Medulla oblongata (tissue), 1 donor: ENCODE results near the gene FCRL4.

Experiments used
- DNase-seq: peaks from one replicate; pipeline ENCODE4 v3.0.0-alpha.2; 2015; ENCODE audit errors: extremely low spot score

Gene FCRL4

GRCh38 chr1:157597959-157598667 is at the start of gene FCRL4:
Gene FCRL4 (minus strand): TSS chr1:157598085. CDS start chr1:157597944, 141 bp downstream.
- DNase-seq: no peak

GRCh38 chr1:157646144-157646543 is 48.3 kb upstream of the FCRL4 start:
- DNase-seq: no peak

- DNase-seq: no peak
These were observed 43.3 kb upstream of the FCRL4 start for GRCh38 chr1:157641177-157641576.

GRCh38 chr1:157639800-157640199 is 41.9 kb upstream of the FCRL4 start:
- DNase-seq: no peak

GRCh38 chr1:157628773-157629172 is 30.9 kb upstream of the FCRL4 start:
- DNase-seq: no peak

- no peak for DNase-seq
These were observed 28.2 kb upstream of the FCRL4 start for GRCh38 chr1:157626099-157626498.

- DNase-seq: no peak
These were observed 26.6 kb upstream of the FCRL4 start for GRCh38 chr1:157624471-157624870.

GRCh38 chr1:157622471-157622870 is 24.6 kb upstream of the FCRL4 start:
- no peak for DNase-seq

- no peak for DNase-seq
These were observed 20.3 kb upstream of the FCRL4 start for GRCh38 chr1:157618190-157618589.

- DNase-seq: no peak
These were observed 2.4 kb upstream of the FCRL4 start for GRCh38 chr1:157600236-157600635.

GRCh38 chr1:157596384-157596783 is 1.5 kb downstream of the FCRL4 start:
- no peak for DNase-seq

GRCh38 chr1:157595356-157595755 is 2.5 kb downstream of the FCRL4 start:
- DNase-seq: peak; percentile 2

- DNase-seq: no peak
These were observed 11.9 kb downstream of the FCRL4 start for GRCh38 chr1:157585984-157586383.

- no peak for DNase-seq
These were observed 13.4 kb downstream of the FCRL4 start for GRCh38 chr1:157584503-157584902.

GRCh38 chr1:157580828-157581210 is 17.1 kb downstream of the FCRL4 start:
- DNase-seq: no peak

GRCh38 chr1:157580179-157580827 is 17.6 kb downstream of the FCRL4 start:
- peak; percentile 72 for DNase-seq

- DNase-seq: no peak
These were observed 20.5 kb downstream of the FCRL4 start for GRCh38 chr1:157577420-157577819.

- DNase-seq: no peak
These were observed 22.1 kb downstream of the FCRL4 start for GRCh38 chr1:157575744-157576143.

- no peak for DNase-seq
These were observed 23.0 kb downstream of the FCRL4 start for GRCh38 chr1:157574836-157575235.

GRCh38 chr1:157566484-157567300 is 31.2 kb downstream of the FCRL4 start:
- no peak for DNase-seq

GRCh38 chr1:157562515-157562914 is 35.4 kb downstream of the FCRL4 start:
- DNase-seq: no peak

- no peak for DNase-seq
These were observed 39.8 kb downstream of the FCRL4 start for GRCh38 chr1:157558119-157558518.
